ENCODE measurements around the gene SYNE4.

GRCh38 chr19:35955881-35956634, 52.6 kb downstream of the SYNE4 start:
- TF ChIP-seq CTCF (conservative IDR thresholded peaks at IDR 0.05; ENCODE audit: low read depth, low read length) (no peak), EZH2 (IDR thresholded peaks at IDR 0.05; ENCODE audit: borderline replicate concordance, low read depth, low read length, poor library complexity, severe bottlenecking) (no peak)

All from A673 (cell line).